Measurements from ENCODE around the gene HMOX2. TPM values are rescaled to one million over a fixed set of nuclear protein-coding genes. Genes with fewer than 3 reads are reported as not detected.

Gene HMOX2
- total RNA-seq, 1 donor: 31.0 TPM

- no peak for DNase-seq (ENCODE audit: low read depth in 2 of 3, low spot score in 2 of 3)
These were observed 12.6 kb upstream of the HMOX2 start for GRCh38 chr16:4463522-4464163.

GRCh38 chr16:4465977-4466779 is 10.0 kb upstream of the HMOX2 start:
- DNase-seq (ENCODE audit: low read depth in 2 of 3, low spot score in 2 of 3): no peak

- DNase-seq (ENCODE audit: low read depth in 2 of 3, low spot score in 2 of 3): no peak
These were observed 8.3 kb upstream of the HMOX2 start for GRCh38 chr16:4467916-4468315.

- no peak for DNase-seq (ENCODE audit: low read depth in 2 of 3, low spot score in 2 of 3)
These were observed 7.2 kb upstream of the HMOX2 start for GRCh38 chr16:4468972-4469371.

GRCh38 chr16:4471869-4472268 is 4.3 kb upstream of the HMOX2 start:
- no peak for DNase-seq (ENCODE audit: low read depth in 2 of 3, low spot score in 2 of 3)

GRCh38 chr16:4472880-4473279 is 3.3 kb upstream of the HMOX2 start:
- no peak for DNase-seq (ENCODE audit: low read depth in 2 of 3, low spot score in 2 of 3)

GRCh38 chr16:4474192-4474961 is 1.8 kb upstream of the HMOX2 start, which contains the start of gene NMRAL1:
Gene NMRAL1, minus strand, starts transcription at chr16:4474625. Its CDS starts 493 bp downstream, at chr16:4474132.
- DNase-seq (ENCODE audit: low read depth in 2 of 3, low spot score in 2 of 3): peak; percentile 66 to 97 (median 92)

- DNase-seq (ENCODE audit: low read depth in 2 of 3, low spot score in 2 of 3): peak in 2 of 3 donors; percentile 15 to 23
These were observed 1.8 kb downstream of the HMOX2 start for GRCh38 chr16:4477966-4478365.

- DNase-seq (ENCODE audit: low read depth in 2 of 3, low spot score in 2 of 3): no peak
These were observed 5.3 kb downstream of the HMOX2 start for GRCh38 chr16:4481526-4481925.

GRCh38 chr16:4481963-4482362 is 5.8 kb downstream of the HMOX2 start:
- DNase-seq (ENCODE audit: low read depth in 2 of 3, low spot score in 2 of 3): no peak

GRCh38 chr16:4486126-4486893 is 10.1 kb downstream of the HMOX2 start:
- DNase-seq (ENCODE audit: low read depth in 2 of 3, low spot score in 2 of 3): no peak

GRCh38 chr16:4487955-4488498 is 11.8 kb downstream of the HMOX2 start:
- no peak for DNase-seq (ENCODE audit: low read depth in 2 of 3, low spot score in 2 of 3)

- DNase-seq (ENCODE audit: low read depth in 2 of 3, low spot score in 2 of 3): peak in 1 of 3 donors; percentile 13
These were observed 12.3 kb downstream of the HMOX2 start for GRCh38 chr16:4488499-4488967.

GRCh38 chr16:4489030-4489429 is 12.8 kb downstream of the HMOX2 start:
- no peak for DNase-seq (ENCODE audit: low read depth in 2 of 3, low spot score in 2 of 3)

- no peak for DNase-seq (ENCODE audit: low read depth in 2 of 3, low spot score in 2 of 3)
These were observed 15.7 kb downstream of the HMOX2 start for GRCh38 chr16:4491898-4492297.

- DNase-seq (ENCODE audit: low read depth in 2 of 3, low spot score in 2 of 3): no peak
These were observed 18.7 kb downstream of the HMOX2 start for GRCh38 chr16:4494746-4495490.

- DNase-seq (ENCODE audit: low read depth in 2 of 3, low spot score in 2 of 3): no peak
These were observed 19.6 kb downstream of the HMOX2 start for GRCh38 chr16:4495766-4496165.

GRCh38 chr16:4496305-4496704 is 20.1 kb downstream of the HMOX2 start:
- DNase-seq (ENCODE audit: low read depth in 2 of 3, low spot score in 2 of 3): no peak

GRCh38 chr16:4498546-4499195 is 22.5 kb downstream of the HMOX2 start:
- no peak for DNase-seq (ENCODE audit: low read depth in 2 of 3, low spot score in 2 of 3)

Data from hematopoietic multipotent progenitor cell (in vitro differentiated cells).